Activated naive CD8-positive, alpha-beta T cell treated with anti-CD3 and anti-CD28 coated beads, Interleukin-2, amount 10 ng/mL, durations not matched to agents 7 days and 5 days (primary cell): ENCODE data around the gene JMJD1C. TPM values are rescaled to one million over a fixed set of nuclear protein-coding genes. Genes with fewer than 3 reads are reported as not detected.

Experiments
- ATAC-seq: fragments of 150-1000 bp; cut with Tn5 transposase; one replicate; pipeline ENCODE4 v1.10.0; 2021; ENCODE audit warnings: low read depth, moderate library complexity
- POLR2A ChIA-PET: fragments of 350-600 bp; sonication (Branson Sonifier 250); formaldehyde crosslinking; loops from one replicate; lab custom pipeline; 2021; ENCODE audit warnings: antibody characterized with exemption; lab: Charles Lee
- DNase-seq: peaks from one replicate; pipeline ENCODE4 v3.0.0; 2021
- H3K27ac Mint-ChIP-seq: one replicate; pipeline ENCODE4 v1.8.0; 2022; ENCODE audit warnings: mild to moderate bottlenecking, mixed read lengths
- H3K27me3 Mint-ChIP-seq: one replicate; pipeline ENCODE4 v1.8.0; 2022; ENCODE audit warnings: mild to moderate bottlenecking, moderate library complexity, mixed read lengths
- H3K36me3 Mint-ChIP-seq: one replicate; pipeline ENCODE4 v1.8.0; 2021; ENCODE audit warnings: mild to moderate bottlenecking, mixed read lengths
- H3K4me1 Mint-ChIP-seq: one replicate; pipeline ENCODE4 v1.8.0; 2021; ENCODE audit warnings: mixed read lengths
- H3K4me3 Mint-ChIP-seq: one replicate; pipeline ENCODE4 v1.8.0; 2022; ENCODE audit warnings: mild to moderate bottlenecking, moderate library complexity, mixed read lengths
- H3K9me3 Mint-ChIP-seq: one replicate; pipeline ENCODE4 v1.8.0; 2021; ENCODE audit warnings: mixed read lengths
- total RNA-seq, 2 experiments: library from RNA; stranded (reverse); gene quantifications; one replicate each; pipeline ENCODE4 v1.2.3, GENCODE V29; 2021

The JMJD1C gene
- total RNA-seq, 2 experiments from 2014 or later, result 91.9 to 94.4 TPM

DNA sequence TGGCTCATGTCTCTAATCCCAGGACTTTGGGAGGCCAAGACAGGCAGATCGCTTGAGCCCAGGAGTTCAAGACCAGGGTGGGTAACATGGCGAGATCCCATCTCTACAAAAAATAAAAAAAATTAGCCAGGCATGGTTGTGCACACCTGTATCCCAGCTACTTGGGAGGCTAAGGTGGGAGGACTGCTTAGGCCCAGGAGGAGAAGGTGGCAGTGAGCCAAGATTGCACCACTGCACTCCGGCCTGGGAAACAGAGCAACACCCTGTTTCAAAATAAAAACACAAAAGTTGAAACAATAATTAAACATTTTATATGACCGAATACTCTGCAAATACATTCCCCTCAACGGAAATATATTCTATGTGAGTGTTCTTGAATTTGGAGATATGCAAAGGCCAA, 40.3 kb downstream of the JMJD1C start:
- Mint-ChIP-seq H3K4me3 (no peak overlapping the region), H3K9me3 (peaks cover 1% of the 10 kb centered on the region), H3K36me3 (peaks cover 10% of the 10 kb centered on the region), H3K4me1 (peaks cover 22% of the 10 kb centered on the region), H3K27ac (no peak overlapping the region), H3K27me3 (no peaks in the 10 kb centered on the region)
- ATAC-seq (no peak), DNase-seq (no peak)
- POLR2A ChIA-PET, result no interaction called here

DNA sequence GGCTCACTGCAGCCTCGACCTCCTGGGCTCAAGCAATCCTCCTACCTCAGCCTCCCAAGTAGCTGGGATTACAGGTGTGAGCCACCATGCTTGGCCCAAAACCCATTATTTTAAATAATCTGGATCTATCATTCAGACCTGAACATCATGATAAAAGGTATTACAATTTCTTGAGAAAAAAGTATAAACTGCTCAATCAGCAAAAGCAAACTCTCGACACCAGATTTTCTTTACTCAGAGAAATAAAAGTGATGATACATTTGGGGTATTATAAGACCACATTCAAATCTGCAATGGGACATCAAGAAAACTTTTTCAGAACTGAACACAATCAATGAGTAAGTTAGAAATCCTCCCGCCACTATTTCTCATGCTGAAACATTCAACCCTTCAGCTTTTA, 41.2 kb downstream of the JMJD1C start:
- no peak for ATAC-seq
- H3K27me3 Mint-ChIP-seq, result no peaks in the 10 kb centered on the region
- H3K27ac Mint-ChIP-seq, result no peak overlapping the region
- no peak overlapping the region for H3K4me3 Mint-ChIP-seq
- DNase-seq, result no peak
- H3K9me3 Mint-ChIP-seq, result peaks cover 1% of the 10 kb centered on the region
- POLR2A ChIA-PET, result interaction anchor here (0.7 kb wide), 1 partner anchor 242 kb away, joined by 4 read pairs; no protein-coding TSS in a partner anchor
- peaks cover 8% of the 10 kb centered on the region for H3K36me3 Mint-ChIP-seq
- peaks cover 21% of the 10 kb centered on the region for H3K4me1 Mint-ChIP-seq

DNA sequence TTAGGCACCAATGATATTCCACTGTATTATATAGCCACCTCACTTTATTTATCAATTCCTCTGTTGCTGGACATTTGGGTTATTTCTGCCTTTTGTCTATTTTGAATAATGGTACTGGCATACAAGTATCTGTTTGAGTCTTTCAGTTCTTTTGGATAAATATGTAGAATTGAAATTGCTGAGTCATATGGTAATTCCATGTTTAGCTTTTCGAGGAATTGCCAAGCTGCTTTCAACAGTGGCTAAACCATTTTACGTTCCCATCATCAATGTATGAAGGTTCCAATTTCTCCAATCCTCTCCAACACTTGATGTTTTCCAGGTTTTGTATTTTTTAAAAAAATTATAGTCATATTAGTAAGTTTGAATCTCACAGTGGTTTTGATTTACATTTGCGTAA, 42.3 kb downstream of the JMJD1C start:
- ATAC-seq (no peak), DNase-seq (no peak)
- Mint-ChIP-seq H3K4me3 (no peak overlapping the region), H3K36me3 (peaks cover 8% of the 10 kb centered on the region), H3K9me3 (peaks cover 1% of the 10 kb centered on the region), H3K27ac (no peak overlapping the region), H3K27me3 (no peaks in the 10 kb centered on the region), H3K4me1 (peaks cover 18% of the 10 kb centered on the region)
- POLR2A ChIA-PET, result interaction anchor here (0.6 kb wide), 1 partner anchor 297 kb away, joined by 3 read pairs; no protein-coding TSS in a partner anchor

DNA sequence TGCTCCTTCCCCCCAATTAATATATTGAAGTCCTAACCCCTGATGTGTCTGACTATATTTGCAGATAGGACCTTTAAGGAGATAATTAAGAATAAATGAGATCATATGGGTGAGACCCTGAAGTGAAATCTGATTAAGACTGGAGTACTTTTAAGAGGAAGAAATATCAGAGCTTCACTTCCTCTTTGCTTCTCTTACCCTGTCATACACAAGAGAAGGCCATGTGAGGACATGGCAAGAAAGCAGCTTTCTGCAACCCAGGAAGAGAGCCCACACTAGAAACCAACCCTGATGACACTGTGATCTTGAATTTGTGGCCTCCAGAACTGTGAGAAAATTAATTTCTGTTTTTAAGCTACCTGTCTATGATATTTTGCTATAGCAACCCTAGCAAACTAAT, 44.2 kb downstream of the JMJD1C start:
- peaks cover 6% of the 10 kb centered on the region for H3K36me3 Mint-ChIP-seq
- no peaks in the 10 kb centered on the region for H3K27me3 Mint-ChIP-seq
- ATAC-seq, result peak; percentile 99
- peaks cover 1% of the 10 kb centered on the region for H3K9me3 Mint-ChIP-seq
- peaks cover 20% of the 10 kb centered on the region for H3K4me1 Mint-ChIP-seq
- H3K4me3 Mint-ChIP-seq, result peak overlapping the region; percentile 53
- H3K27ac Mint-ChIP-seq, result peak overlapping the region; percentile 89
- DNase-seq, result no peak
- POLR2A ChIA-PET, result interaction anchor here (1.1 kb wide), 2 partner anchors 100 to 153 kb away, joined by 3 to 4 read pairs; partner anchors contain the start of gene REEP3

DNA sequence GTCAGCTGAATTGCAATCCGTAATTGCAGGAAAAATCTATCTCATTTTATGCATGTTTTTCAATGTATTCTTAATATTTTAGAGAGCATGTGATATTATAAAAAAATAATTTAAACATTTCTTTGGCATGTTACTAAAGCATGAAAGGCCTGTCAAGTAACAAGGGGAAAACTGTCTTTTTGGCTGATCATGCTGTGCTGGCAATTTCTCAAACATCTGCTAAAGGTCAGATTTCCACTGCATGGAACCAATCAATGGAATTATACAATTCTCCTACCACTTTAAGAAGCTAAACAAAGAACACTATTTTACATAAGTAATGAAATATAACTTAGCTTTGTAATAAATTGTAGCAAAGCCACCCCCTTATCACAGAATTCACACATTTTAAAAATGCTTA, 49.4 kb downstream of the JMJD1C start:
- no peak overlapping the region for H3K4me3 Mint-ChIP-seq
- peaks cover 4% of the 10 kb centered on the region for H3K36me3 Mint-ChIP-seq
- H3K27ac Mint-ChIP-seq, result no peak overlapping the region
- POLR2A ChIA-PET, result no interaction called here
- DNase-seq (no peak), ATAC-seq (no peak)
- peaks cover 17% of the 10 kb centered on the region for H3K4me1 Mint-ChIP-seq
- no peaks in the 10 kb centered on the region for H3K27me3 Mint-ChIP-seq
- no peaks in the 10 kb centered on the region for H3K9me3 Mint-ChIP-seq

DNA sequence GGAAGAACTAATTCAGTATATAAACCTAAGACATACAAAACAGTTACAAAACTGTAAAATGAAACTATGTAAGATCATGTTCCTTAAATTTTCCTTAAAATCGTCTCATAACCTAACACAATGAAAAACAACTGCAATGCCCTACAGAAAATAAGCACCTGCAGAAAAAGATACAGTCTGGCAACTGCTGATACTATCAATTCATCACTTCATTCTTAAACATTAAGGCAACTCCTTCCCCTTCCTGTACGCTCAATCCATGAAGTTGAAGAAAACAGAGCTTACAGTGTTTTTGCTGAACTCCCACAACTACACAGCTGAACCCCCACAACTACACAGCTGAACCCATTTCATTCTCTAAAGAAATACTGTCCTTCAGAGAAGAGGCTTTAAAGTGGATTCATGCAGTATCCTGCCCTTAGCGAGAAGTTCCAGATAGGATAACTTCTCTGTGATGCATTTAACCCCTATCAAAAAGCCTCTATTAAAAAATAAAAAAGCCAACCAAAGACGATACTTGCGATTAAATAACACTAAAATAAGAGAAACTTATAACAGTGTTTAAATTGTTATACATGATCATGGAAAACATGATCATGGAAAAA, 50.0 kb downstream of the JMJD1C start:
- H3K27ac Mint-ChIP-seq, result no peak overlapping the region
- H3K9me3 Mint-ChIP-seq, result no peaks in the 10 kb centered on the region
- POLR2A ChIA-PET, result no interaction called here
- no peaks in the 10 kb centered on the region for H3K27me3 Mint-ChIP-seq
- peaks cover 12% of the 10 kb centered on the region for H3K4me1 Mint-ChIP-seq
- no peak overlapping the region for H3K4me3 Mint-ChIP-seq
- ATAC-seq (no peak), DNase-seq (no peak)
- H3K36me3 Mint-ChIP-seq, result peaks cover 4% of the 10 kb centered on the region

DNA sequence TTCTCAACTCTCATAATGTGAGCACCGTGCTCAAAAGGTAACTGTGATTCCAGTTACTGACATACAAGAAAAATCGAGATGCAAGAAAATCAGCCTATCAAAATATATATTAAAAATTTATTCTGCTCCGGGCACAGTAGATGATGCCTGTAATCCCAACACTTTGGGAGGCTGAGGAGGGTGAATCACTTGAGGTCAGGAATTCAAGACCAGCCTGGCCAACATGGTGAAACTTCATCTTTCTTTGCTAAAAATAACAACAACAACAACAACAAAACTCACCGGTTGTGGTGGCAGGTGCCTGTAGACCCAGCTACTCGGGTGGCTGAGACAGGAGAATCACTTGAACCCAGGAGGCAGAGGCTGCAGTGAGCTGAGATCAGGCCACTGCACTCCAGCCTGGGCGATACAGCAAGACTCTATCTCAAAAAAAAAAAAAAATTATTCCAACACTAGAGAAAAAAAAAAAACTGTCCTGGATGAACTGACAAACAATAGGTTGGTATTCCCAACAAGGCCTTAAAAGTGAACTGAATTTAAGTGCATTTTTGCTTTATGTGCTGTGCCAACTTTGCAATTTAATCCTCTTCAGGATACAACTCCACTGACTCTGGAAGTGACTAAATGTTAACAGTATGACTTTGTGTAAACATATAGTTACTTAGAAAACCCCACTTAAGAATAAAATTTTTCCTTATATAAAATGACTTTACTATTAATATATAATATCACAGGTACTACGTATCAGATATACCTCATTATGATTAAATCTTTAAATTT, 51.1 kb downstream of the JMJD1C start:
- no peak for DNase-seq
- POLR2A ChIA-PET, result no interaction called here
- Mint-ChIP-seq H3K9me3 (no peaks in the 10 kb centered on the region), H3K4me3 (no peak overlapping the region), H3K27ac (no peak overlapping the region), H3K36me3 (peaks cover 1% of the 10 kb centered on the region), H3K27me3 (no peaks in the 10 kb centered on the region), H3K4me1 (peaks cover 15% of the 10 kb centered on the region)
- no peak for ATAC-seq

DNA sequence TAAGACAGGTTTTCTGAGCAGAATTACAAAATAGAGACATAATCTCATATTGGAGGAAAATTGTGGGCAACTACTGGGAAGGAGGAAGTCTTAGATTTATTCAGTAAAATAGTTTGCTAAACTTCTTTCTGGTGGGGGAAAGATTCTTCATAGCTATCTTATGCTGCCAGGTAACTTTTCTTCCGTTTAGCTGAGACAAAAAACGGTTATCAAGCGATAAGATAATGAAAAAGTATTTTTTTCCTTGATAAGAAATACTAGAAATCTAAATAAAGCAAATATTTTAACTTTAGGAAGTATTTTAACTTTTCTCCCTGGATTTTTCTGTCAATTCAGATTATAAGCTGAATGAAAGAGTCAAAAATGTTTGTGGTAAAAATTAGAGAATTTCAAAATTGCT, 52.3 kb downstream of the JMJD1C start:
- Mint-ChIP-seq H3K9me3 (no peaks in the 10 kb centered on the region), H3K36me3 (peaks cover 1% of the 10 kb centered on the region), H3K27me3 (no peaks in the 10 kb centered on the region), H3K27ac (no peak overlapping the region), H3K4me3 (no peak overlapping the region), H3K4me1 (peaks cover 16% of the 10 kb centered on the region)
- no peak for DNase-seq
- ATAC-seq, result no peak
- POLR2A ChIA-PET, result no interaction called here

DNA sequence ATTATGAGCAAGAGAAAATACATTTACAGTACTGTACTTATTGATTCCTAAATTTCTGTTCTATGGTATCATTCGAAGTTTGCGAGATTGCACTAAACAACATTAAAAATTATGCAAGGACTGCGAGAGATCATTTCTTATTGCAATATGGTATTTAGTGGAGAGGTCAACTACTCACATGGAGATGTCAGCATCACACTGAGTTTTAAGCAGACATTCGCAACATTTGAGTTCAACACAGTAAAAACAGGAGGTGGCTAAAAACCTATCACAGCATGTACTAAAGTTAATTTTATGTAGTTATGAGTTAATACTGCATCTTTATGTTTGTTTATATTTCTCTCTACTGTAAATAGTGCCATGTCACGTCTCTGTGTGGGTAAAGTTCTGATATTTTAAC, 53.5 kb downstream of the JMJD1C start:
- DNase-seq, result no peak
- Mint-ChIP-seq H3K4me3 (no peak overlapping the region), H3K27ac (no peak overlapping the region), H3K27me3 (no peaks in the 10 kb centered on the region), H3K9me3 (no peaks in the 10 kb centered on the region), H3K36me3 (peaks cover 3% of the 10 kb centered on the region), H3K4me1 (peaks cover 12% of the 10 kb centered on the region)
- POLR2A ChIA-PET, result no interaction called here
- no peak for ATAC-seq

DNA sequence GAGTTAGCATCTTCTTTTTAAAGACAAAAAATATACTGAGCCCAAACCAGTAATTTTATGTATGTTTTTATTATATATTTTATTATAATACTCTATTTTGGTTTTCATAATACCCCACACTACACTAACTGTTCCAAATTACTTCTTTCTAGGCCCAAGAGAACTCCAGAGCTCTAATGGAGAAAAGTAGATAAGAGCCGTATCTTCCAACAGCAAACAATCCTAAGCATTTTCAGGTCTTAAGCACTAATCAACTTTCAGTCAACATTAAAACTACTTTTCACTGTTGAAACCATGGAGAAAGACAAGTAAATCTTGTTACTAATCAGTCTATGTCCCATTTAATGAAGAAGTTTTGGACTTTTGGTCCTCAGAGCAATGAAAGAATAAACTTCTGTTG, 55.1 kb downstream of the JMJD1C start:
- H3K36me3 Mint-ChIP-seq, result peaks cover 3% of the 10 kb centered on the region
- no peaks in the 10 kb centered on the region for H3K9me3 Mint-ChIP-seq
- no peaks in the 10 kb centered on the region for H3K27me3 Mint-ChIP-seq
- DNase-seq (no peak), ATAC-seq (no peak)
- no peak overlapping the region for H3K4me3 Mint-ChIP-seq
- H3K27ac Mint-ChIP-seq, result no peak overlapping the region
- POLR2A ChIA-PET, result no interaction called here
- H3K4me1 Mint-ChIP-seq, result peaks cover 7% of the 10 kb centered on the region

DNA sequence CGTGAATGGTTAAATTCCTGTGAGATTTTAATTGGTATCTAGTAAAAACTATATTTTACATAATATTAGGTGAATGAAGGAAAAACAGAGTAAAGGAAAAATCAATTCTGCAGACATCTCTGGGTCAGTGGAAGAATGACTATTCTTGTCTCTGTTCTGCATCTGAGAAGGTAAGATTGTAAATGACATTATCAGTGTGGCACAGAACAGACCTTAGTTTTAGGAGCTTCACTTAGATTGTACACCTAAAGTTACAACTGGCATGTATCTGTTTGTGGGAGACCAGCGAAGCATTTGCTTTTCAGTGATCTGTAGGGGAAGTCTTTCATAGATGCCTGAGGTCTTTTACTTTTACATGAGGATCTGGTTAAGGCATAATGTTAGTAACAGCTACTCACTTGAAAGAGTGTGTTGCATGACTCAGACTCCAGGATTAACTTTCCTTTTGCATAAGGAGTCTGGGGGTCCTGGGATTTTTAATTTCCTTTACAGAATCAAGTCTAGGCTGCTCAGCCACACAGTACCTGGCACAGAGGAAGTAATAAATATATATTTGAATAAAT, 56.2 kb downstream of the JMJD1C start:
- POLR2A ChIA-PET, result no interaction called here
- ATAC-seq, result no peak
- DNase-seq, result no peak

DNA sequence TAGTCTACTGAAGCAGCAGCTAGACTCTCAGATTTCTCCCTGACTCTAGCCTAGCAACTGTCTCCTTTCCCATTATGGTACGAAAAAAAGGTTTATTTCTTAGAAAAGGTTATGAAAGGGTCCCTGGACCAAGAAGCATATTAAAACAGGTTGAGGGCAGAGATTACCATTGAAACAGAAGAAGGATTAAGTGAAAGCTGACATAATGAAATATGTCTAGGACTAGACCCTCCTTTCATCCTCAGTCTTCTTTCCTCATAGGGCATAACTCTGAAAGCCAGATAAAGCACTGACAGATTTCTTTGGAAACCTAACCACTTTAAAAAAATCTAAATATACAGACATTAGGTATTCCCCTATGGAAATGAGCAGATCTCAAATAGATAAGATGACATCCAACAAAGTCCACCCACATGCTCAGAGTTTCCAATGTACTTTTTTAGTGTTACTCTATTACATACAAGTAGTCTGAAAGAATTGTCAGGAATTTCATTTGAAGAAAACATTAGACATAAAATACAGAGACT, 58.6 kb downstream of the JMJD1C start:
- no peaks in the 10 kb centered on the region for H3K9me3 Mint-ChIP-seq
- no peaks in the 10 kb centered on the region for H3K27me3 Mint-ChIP-seq
- POLR2A ChIA-PET, result no interaction called here
- ATAC-seq, result no peak
- H3K4me1 Mint-ChIP-seq, result peaks cover 7% of the 10 kb centered on the region
- DNase-seq, result no peak
- H3K27ac Mint-ChIP-seq, result no peak overlapping the region
- H3K36me3 Mint-ChIP-seq, result peaks cover 7% of the 10 kb centered on the region
- no peak overlapping the region for H3K4me3 Mint-ChIP-seq

More for the DNA sequence above, 56.2 kb downstream of the JMJD1C start:
- H3K36me3 Mint-ChIP-seq, result peaks cover 2% of the 10 kb centered on the region
- no peak overlapping the region for H3K27ac Mint-ChIP-seq
- H3K27me3 Mint-ChIP-seq, result no peaks in the 10 kb centered on the region
- peaks cover 5% of the 10 kb centered on the region for H3K4me1 Mint-ChIP-seq
- H3K4me3 Mint-ChIP-seq, result no peak overlapping the region
- no peaks in the 10 kb centered on the region for H3K9me3 Mint-ChIP-seq

DNA sequence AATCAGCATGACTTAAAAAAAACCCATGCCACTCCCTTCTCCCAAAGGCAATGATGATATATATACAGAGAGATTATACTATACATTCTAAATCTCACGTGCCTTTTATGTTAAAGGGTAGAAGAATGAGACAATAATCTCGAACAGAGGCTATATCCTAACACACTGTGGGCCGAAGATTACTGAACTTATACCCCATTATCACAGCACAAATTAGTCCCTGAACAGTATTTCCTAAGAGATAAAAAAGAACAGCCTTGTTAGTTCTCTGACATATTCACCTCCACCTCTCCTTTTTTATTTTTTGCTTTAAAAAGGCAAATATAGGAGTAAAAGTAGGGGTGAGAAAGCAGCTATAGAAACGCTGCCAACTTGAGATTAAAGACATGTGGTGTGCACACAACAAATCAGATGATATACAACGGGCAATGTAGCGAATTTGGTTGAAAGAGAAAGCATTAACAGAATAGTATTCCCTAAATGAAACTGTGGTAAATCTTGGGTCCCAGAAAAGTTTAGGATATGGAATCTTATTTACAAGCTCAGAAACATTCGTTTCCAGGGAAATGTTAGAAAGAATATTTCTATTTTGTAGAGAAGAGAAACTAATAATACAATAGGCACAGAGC, 69.5 kb downstream of the JMJD1C start:
- POLR2A ChIA-PET, result no interaction called here
- DNase-seq (no peak), ATAC-seq (no peak)
- no peaks in the 10 kb centered on the region for H3K27me3 Mint-ChIP-seq
- peaks cover 14% of the 10 kb centered on the region for H3K4me1 Mint-ChIP-seq
- H3K36me3 Mint-ChIP-seq, result peaks cover 13% of the 10 kb centered on the region
- no peak overlapping the region for H3K27ac Mint-ChIP-seq
- H3K4me3 Mint-ChIP-seq, result no peak overlapping the region
- no peaks in the 10 kb centered on the region for H3K9me3 Mint-ChIP-seq
